Measurements from ENCODE around the gene CEP104. TPM values are rescaled to one million over a fixed set of nuclear protein-coding genes. Genes with fewer than 3 reads are reported as not detected.

The CEP104 gene
- total RNA-seq, 1 experiment from 2014 or later, result 34.5 TPM

GRCh38 chr1:3828391-3828790, 28.6 kb downstream of the CEP104 start:
- no peak overlapping the region for H3T11ph ChIP-seq (ENCODE audit: low read length)
- no peak for DNase-seq
- peaks cover 11 to 55% (median 38%) of the 10 kb centered on the region in 3 experiments; a peak in 6 of 7 replicates for H3K36me3 Mint-ChIP-seq (ENCODE audit: insufficient read depth in 1 of 3, low read depth in 3 of 3)

More at GRCh38 chr1:3828391-3828790, 28.6 kb downstream of the CEP104 start:
- Mint-ChIP-seq H3K9me3 (no peaks in the 10 kb centered on the region), H3K27me3 (ENCODE audit: low read depth) (no peaks in the 10 kb centered on the region), H3K27ac (no peak overlapping the region), H3K4me3 (no peak overlapping the region), H3K4me1 (no peaks in the 10 kb centered on the region)
- Histone ChIP-seq H2BK12ac (ENCODE audit: insufficient read length, low read depth, low read length) (no peak overlapping the region), H2BK5ac (ENCODE audit: insufficient read length, low read length) (no peak overlapping the region), H3K9ac (ENCODE audit: extremely low read depth, insufficient read length, low read length) (no peak overlapping the region), H4K91ac (ENCODE audit: insufficient read length, low read depth, low read length) (no peak overlapping the region), H3K4ac (ENCODE audit: low read depth, low read length) (no peak overlapping the region), H4K20me1 (ENCODE audit: control insufficient read depth, insufficient read depth, insufficient read length) (no peaks in the 10 kb centered on the region), H3K4me1 (ENCODE audit: insufficient read depth, low read length) (no peaks in the 10 kb centered on the region), H3K9me3 (ENCODE audit: control insufficient read depth, low read depth, low read length) (no peaks in the 10 kb centered on the region), H3K23ac (ENCODE audit: insufficient read length, low read depth, low read length) (no peak overlapping the region), H2AFZ (ENCODE audit: low read length) (no peak overlapping the region), H3K27ac (ENCODE audit: insufficient read length, low read depth, low read length) (no peak overlapping the region), H2BK20ac (ENCODE audit: low read depth, low read length, poor library complexity, severe bottlenecking) (no peak overlapping the region), H3K18ac (ENCODE audit: insufficient read length, low read depth, low read length) (no peak overlapping the region), H2AK5ac (ENCODE audit: insufficient read length, low read length) (no peak overlapping the region), H2BK120ac (ENCODE audit: low read depth, low read length, poor library complexity, severe bottlenecking) (no peak overlapping the region), H3K23me2 (ENCODE audit: insufficient read length, low read depth, low read length, poor library complexity, severe bottlenecking) (no peaks in the 10 kb centered on the region), H3K4me2 (ENCODE audit: insufficient read depth, insufficient read length, low read length) (no peak overlapping the region), H4K5ac (ENCODE audit: insufficient read length, low read depth, low read length) (no peak overlapping the region), H3K79me1 (ENCODE audit: insufficient read depth, low read depth, low read length, poor library complexity, severe bottlenecking) (no peaks in the 10 kb centered on the region), H3K79me2 (ENCODE audit: insufficient read depth, low read length) (no peaks in the 10 kb centered on the region), H2BK15ac (ENCODE audit: low read depth, low read length) (no peak overlapping the region), H4K8ac (replicated peaks; ENCODE audit: insufficient read length, low read depth, low read length) (no peak overlapping the region), H3K56ac (ENCODE audit: insufficient read length, low read depth, low read length) (no peak overlapping the region), H3K14ac (ENCODE audit: insufficient read depth, low read length) (no peak overlapping the region), H3K27me3 (ENCODE audit: insufficient read depth, low read length) (no peaks in the 10 kb centered on the region)
- WGBS (ENCODE audit: extremely low coverage, insufficient read length, low lambda C conversion rate), result no CpG with 5 or more reads among the region's 8 CpGs
- TF ChIP-seq CTCF (conservative IDR thresholded peaks at IDR 0.05), result no peak

Measured in H9 (cell line).